Measurements from ENCODE around the gene SLC39A13.

DNA sequence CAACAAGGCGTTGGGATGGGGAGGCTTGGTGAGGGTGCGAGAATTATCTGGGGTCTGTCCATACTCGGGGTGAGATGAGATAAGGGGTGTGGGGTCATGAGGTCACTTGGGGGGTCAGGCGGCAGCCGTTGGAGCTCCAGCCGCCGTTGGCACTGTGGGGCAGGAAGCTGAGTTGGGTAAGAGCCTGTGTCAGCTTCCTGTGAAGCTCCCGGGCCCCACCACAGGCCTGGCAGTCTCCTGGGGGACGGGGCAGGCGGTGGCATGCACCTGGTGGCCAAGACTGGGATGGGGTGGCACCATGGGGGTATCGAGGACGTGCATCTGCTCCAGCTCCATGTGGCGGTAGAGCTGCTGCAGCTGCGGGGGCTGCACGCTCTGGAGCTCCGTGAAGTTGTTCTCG lies 48.8 kb upstream of the SLC39A13 start:
- TF ChIP-seq, protein P1, sequence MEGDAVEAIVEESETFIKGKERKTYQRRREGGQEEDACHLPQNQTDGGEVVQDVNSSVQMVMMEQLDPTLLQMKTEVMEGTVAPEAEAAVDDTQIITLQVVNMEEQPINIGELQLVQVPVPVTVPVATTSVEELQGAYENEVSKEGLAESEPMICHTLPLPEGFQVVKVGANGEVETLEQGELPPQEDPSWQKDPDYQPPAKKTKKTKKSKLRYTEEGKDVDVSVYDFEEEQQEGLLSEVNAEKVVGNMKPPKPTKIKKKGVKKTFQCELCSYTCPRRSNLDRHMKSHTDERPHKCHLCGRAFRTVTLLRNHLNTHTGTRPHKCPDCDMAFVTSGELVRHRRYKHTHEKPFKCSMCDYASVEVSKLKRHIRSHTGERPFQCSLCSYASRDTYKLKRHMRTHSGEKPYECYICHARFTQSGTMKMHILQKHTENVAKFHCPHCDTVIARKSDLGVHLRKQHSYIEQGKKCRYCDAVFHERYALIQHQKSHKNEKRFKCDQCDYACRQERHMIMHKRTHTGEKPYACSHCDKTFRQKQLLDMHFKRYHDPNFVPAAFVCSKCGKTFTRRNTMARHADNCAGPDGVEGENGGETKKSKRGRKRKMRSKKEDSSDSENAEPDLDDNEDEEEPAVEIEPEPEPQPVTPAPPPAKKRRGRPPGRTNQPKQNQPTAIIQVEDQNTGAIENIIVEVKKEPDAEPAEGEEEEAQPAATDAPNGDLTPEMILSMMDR (IDR thresholded peaks at IDR 0.05) = no peak
- TF ChIP-seq TCF7L2 (IDR thresholded peaks at IDR 0.05; ENCODE audit: low read depth, low read length) (no peak), SIN3A (IDR thresholded peaks at IDR 0.05; ENCODE audit: borderline replicate concordance, insufficient read depth, low read depth, low read length) (no peak)
